Central memory CD4-positive, alpha-beta T cell (primary cell): ENCODE results near the gene SNRNP48.

Experiments used
- DNase-seq: peaks from one replicate; pipeline ENCODE4 v3.0.0; 2022

SNRNP48 gene

DNA sequence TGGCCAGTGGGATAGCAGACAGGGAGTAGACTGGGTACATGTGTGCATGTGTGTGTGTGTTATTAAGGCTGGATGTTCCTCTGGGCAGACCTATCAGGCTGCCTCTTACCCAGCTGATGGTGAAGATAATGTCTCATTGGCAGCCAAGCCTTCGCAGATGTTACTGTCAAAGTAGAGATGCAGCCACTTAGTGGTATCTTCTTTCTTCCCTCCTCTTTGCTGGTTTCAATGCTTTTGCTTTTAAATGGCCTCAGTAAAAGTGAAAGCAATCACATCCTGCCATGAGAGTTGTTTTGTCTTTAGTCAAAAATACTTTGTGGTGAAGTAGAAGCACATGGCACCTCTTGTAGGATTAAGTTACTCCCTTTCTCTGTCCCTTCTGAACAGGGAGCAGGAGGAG lies 57.5 kb downstream of the SNRNP48 start:
- DNase-seq, result no peak

DNA sequence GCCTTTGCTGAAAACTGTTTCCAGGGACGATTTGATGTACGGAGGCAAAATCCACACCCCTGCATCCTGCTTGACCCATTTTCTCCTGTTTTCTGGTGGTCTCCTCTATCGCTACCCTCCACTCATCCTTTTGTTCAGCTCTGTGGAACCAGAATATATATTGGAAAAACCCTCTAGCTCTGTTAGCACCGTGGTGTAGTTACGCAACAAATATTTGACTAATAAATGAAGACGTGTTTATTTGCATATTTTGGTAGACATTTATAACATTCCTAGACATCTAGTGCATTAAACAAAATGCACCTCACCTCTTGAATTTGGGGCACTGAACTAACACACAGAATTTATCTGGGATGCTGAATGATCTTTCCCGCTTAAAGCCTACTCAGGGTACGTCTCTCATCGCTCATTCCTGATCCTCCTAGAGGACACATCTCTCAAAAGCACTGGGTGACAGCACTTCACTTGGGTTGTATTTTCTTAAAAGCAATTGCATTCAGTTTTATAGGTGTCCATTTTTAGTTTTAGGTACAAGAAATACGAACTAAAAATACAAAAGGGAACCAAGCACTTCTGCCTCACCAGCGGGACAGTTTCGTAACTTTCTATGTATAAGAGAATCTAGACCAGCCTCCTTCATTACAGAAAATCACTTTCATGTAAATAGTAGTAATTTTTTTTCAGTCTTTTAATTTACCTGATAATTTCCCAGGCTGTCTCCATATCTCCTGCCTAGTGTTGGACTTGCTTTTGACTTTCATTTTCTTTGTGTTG lies 59.2 kb downstream of the SNRNP48 start:
- DNase-seq, result no peak

DNA sequence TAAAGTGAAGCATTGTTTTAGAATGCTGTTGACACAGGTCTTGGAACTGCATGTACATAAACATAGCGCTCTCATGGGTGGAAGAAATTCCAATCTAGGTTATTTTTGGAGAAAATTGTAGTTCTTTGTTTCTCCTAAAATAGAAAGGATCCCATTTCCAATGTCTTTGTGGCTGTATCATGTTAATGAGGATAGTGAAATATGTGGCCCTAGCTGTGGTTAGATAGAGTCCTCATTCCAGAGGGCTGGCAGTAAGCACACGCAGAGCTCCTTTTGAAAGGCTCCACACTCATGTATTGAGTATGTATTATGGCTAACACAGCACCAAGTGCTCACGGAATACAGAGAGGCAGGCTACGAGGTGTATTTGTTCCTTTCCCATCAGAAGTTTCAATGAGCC lies 60.9 kb downstream of the SNRNP48 start:
- no peak for DNase-seq

DNA sequence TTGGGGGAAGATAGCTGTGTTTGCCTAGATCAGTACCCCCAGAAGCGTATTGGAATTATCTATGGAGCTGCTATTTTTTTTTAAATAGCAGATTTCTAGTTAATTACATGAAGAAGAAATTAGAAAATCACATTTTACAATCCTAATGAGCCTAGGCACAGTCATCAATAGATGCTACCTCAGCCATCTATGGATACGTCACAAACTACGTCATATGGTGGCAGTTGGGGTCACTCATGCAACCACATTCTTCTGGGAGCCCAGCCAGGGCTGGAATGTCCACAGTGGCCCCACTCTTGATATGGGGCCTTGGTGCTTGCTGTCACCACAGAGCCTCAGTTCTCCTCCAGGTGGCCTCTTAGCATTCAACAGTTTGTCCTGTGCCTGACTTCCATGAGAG lies 63.0 kb downstream of the SNRNP48 start:
- no peak for DNase-seq

DNA sequence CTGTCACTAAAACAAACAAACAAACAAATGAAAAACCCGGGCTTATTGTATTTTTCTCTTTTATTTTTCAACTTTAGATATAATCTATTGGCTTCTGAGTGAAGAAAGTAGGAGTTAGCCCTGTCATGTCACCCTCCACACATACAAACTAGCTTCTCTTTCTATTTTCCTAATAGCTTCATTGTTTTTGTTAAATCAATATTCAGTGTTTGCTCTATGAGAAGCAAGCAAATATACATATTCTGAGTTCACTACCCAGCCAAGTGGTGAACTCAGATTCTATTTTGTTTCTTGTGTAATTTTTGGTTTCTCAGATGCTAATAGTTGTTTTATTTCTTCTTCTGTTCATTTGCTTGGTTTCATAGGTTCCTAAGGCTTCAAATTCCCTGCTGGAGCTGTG lies 66.4 kb downstream of the SNRNP48 start:
- no peak for DNase-seq

DNA sequence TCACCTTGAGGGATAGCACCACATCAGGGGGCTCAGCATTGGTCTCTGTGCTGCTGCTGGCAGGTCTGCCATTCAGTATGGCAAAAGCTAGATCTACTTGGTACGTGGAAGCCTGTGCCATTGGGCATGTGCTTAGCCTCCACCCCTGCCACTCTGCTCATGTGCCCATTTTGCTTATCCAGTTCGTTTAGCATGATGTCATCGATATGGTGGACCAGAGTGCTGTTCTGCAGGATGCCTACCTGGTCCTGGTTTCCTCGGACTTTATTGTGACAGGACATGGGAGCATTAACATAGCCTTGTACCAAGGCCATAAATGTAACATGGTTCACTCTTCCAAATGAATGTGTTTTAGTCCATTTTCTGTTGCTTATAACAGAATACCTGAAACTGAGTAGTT lies 68.5 kb downstream of the SNRNP48 start:
- no peak for DNase-seq

DNA sequence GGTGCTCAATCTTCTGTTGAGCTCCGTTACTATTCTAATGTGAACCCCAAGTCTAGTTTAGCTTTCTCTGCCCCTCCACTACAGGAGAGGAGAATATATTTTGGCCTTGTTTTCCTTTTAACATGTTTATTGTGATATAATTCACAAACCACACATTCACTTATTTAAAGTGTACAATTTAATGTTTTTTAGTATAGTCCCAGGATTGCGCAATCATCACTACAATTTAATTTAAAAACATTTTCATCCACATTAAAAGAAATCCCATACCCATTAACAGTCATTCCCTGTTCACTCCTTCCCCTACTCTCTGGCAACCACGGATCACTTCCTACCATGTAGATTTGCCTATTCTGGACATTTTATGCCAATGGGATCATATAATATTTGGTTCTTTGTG lies 71.4 kb downstream of the SNRNP48 start:
- DNase-seq, result no peak
